CD4-positive, alpha-beta T cell treated with Interleukin-15 for 1 hour (primary cell): ENCODE results near the gene GHR.
"Not testable (repeated sequence)": the region's sequence is repeated elsewhere in the genome, so short reads cannot be mapped to it uniquely, and the experiment has no call there.

Source experiments
- DNase-seq: peaks from one replicate; pipeline ENCODE4 v3.0.0-alpha.2; 2020

The GHR gene

GRCh38 chr5:42572313-42572712 lies 149.1 kb downstream of the GHR start:
- DNase-seq: no peak

- DNase-seq: no peak
Observed at GRCh38 chr5:42573386-42573785, 150.1 kb downstream of the GHR start.

- DNase-seq: not testable (repeated sequence)
Observed at GRCh38 chr5:42575914-42576313, 152.7 kb downstream of the GHR start.

DNA sequence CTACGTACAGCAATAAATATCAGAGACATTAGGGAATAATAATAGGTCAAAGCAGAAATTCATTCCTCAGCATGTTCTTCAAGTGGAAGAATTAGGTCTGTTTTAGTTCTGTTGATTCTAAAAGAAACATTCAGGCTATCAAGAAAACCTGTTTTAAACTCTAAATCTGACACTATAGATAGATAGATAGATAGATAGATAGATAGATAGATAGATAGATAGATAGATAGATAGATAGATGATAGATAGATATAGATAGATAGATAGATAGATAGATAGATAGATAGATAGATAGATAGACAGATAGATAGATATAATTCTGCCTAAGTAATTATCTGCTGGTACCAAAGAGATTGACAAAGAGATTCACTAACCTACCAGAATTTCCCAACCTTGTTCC lies 155.7 kb downstream of the GHR start:
- not testable (repeated sequence) for DNase-seq

GRCh38 chr5:42579320-42579719 lies 156.1 kb downstream of the GHR start:
- DNase-seq: no peak

DNA sequence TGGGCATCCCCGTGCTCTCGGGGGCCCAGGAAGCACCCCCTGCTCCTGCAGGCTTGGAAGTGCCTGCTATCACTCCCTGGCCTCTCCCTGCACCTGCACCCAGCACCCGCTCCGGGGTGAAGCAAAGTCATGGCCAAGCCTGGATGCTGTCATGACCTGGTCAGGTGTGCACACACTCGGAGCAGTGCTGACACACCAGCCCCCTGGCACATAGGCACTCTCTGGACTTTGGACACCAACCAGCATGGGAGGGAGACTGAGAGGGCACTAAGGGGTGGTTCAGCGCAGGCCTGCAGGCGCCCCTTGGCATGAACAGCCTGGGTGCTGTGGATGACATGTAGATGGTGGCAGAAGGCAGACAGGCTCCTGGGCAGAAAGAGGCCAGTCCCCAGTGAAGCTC lies 158.6 kb downstream of the GHR start:
- no peak for DNase-seq

- no peak for DNase-seq
Observed at GRCh38 chr5:42582723-42583122, 159.5 kb downstream of the GHR start.

- no peak for DNase-seq
Observed at GRCh38 chr5:42583322-42583721, 160.1 kb downstream of the GHR start.

DNA sequence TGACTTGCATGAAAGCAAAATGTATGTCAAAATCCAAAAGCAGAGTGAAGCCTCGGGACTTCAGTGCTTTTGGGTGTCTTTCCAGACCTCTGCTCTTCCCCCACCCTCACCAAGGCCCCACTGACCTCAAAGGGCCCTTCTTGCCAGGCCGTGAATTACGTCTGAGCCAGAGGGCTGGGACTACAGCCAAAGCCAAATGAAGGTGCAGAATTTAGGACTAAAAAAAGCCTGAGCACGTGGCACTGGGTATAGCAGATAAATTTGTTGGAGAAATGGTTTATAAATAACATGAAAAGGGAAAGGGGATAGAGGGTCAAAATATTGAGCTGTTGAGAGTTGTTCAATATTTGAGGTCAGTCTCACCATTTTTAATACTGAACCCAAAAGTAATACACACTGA lies 163.4 kb downstream of the GHR start:
- no peak for DNase-seq

DNA sequence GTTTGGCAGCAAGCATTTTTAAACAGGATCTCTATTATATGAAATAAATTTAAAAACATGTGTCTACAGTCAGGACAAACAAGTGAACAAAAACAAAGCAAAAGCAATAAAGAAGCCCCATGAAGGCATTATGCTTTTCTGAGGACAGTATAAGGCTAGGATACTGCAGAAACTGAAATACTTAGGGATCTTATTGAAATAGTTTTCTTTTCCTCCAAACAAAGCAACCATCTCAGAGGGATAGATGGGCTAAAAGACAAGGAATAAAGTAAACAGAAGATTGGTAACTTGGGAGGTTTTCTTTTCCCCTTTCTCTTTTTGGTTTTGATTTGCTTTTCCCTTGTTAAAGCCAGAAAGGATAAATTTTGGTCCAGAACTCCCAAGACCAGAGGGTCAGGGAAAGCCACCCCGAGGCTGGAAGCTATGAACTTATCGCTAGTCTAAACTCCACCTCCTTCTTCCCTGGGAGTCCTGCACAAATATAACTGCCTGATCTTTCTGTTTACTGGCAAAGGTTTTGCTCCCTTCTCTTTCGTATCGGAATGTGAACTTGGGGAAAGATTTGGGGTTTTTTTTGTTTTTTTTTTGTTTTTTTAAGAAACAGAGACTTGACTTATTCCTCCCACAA lies 164.0 kb downstream of the GHR start:
- DNase-seq: no peak

GRCh38 chr5:42590566-42590965 lies 167.3 kb downstream of the GHR start:
- no peak for DNase-seq

- no peak for DNase-seq
Observed at GRCh38 chr5:42591015-42591414, 167.8 kb downstream of the GHR start.

GRCh38 chr5:42592401-42593140 lies 169.3 kb downstream of the GHR start:
- DNase-seq: no peak

DNA sequence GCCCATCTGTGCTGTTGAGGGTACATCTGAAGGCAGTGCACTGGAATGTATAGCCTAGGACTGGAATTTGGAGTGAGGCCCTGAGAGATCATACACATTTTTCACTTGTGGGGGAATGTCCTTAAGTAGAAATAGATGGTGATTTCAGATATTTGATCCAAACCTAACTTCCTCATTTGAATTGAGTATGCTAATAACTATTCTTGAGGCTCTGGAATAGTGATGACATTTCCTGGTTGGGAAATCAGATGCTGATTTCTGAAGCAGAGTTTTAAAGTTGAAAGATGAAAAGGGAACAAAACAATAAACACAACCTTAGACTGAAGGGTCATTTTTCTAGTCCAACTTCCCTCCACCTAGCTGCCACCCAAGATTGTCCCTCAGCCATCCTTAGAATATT lies 170.4 kb downstream of the GHR start:
- DNase-seq: no peak

DNA sequence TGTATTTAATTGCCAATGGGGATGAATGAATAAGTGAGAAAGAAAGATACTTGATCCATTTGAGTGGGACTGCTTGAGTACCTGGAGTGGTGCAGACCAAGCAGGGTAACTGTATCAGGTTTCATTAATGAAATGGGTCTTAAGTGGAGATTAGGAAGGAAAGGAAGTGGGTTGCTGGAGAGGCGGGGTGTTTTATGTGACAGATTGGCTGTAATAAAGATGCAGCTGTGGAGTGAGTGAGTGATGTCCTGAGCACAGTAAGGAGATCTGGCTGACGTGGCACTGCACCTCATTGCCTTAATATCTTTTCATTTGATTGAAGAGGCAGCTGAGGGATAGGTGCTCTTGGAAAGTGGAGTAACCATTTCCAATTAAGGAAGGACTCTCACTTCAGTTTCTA lies 172.4 kb downstream of the GHR start:
- DNase-seq: no peak

DNA sequence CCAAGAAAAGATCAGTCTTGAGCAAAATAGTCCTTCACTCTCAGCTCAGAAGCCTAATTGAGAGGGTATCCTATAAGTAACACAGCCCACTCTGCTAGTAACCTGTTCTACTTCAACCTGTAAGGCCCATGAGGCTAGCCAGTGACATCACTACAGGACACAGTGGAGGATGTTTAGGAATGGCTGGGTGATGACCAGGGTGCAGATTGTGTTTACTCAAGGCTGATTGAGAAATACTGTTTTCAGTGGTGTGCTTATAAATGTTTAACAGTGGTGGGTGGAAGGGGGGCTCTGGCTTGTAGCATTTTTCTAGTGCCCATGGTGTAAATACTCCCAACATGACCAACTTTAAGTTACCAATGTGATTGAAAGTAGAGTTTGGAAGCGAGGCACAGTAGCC lies 173.6 kb downstream of the GHR start:
- no peak for DNase-seq

- DNase-seq: no peak
Observed at GRCh38 chr5:42597318-42597937, 174.2 kb downstream of the GHR start.

DNA sequence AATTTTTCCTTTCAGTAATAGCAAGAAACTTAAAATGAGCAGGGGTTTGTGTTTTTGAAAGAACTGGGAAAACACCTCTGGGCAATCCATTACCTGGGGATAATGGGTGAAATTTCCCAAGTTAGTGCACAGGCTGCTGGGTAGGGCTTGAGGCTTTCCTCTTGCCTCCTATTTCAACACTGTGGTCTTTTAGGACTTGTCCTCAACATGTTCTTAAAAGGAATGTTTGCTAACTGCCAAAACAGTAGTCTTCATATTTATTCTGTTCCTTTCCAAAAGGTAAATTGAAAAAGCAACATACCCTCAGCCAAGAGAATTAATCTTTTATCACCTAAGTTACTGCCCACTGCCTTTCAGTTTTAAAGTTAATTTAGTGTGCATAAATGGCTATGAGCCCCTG lies 175.1 kb downstream of the GHR start:
- no peak for DNase-seq

GRCh38 chr5:42599106-42599505 lies 175.9 kb downstream of the GHR start:
- DNase-seq: no peak

- DNase-seq: no peak
Observed at GRCh38 chr5:42600441-42600840, 177.2 kb downstream of the GHR start.

DNA sequence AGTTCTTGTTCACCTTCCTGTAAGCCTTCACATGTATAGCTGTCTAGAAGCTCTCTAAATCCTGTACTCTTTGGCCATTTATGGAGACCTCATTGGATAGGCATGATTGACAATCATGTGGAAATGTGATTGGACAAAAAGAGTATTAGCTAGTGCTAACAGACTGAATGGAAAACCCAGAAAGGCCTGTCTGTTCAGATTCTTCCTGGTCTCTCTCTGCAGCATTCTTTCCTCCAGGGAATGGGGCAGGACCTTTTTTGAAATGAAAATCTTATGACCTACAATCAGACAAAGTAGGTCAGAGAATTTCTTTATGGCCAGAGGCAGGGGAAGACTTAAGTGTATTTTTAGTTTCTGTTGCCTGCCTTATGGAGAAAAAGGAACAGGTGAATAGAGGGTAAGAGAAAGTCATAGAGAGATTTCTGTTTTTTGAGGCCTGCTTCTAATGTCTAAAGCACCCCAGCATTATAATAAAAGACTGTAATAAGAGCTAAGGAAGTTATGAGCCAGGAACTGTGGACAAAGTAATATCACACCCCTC lies 181.0 kb downstream of the GHR start:
- no peak for DNase-seq

DNA sequence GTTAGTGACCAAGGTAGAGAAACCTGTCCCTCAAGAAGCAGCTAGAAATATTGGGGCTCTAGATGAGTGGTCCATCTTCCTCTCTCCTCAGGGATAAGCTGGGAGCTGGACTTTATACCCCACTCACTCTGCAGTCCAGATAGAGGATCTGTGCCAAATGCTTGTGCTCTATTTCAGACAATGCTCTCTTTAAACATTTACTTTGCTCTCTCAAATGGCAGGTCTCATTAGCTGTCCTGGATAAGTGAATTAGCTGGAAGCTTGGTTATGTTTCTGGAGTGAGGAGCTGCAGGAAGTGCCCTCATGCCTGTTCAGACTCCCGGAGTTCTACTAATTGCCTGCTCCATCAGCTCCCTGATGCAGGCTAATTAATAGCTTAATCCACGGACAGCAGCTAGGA lies 182.3 kb downstream of the GHR start:
- DNase-seq: no peak

GRCh38 chr5:42606464-42606869 lies 183.2 kb downstream of the GHR start:
- no peak for DNase-seq

- DNase-seq: no peak
Observed at GRCh38 chr5:42611437-42611836, 188.2 kb downstream of the GHR start.
